GM21529 (cell line): ENCODE data around the gene ATG7.

Experiments
- ATAC-seq: cut with Tn5 transposase; IDR thresholded peaks from one replicate; pipeline ENCODE4 v1.9.1; 2021; ENCODE audit not compliant: unreplicated experiment

The ATG7 gene

DNA sequence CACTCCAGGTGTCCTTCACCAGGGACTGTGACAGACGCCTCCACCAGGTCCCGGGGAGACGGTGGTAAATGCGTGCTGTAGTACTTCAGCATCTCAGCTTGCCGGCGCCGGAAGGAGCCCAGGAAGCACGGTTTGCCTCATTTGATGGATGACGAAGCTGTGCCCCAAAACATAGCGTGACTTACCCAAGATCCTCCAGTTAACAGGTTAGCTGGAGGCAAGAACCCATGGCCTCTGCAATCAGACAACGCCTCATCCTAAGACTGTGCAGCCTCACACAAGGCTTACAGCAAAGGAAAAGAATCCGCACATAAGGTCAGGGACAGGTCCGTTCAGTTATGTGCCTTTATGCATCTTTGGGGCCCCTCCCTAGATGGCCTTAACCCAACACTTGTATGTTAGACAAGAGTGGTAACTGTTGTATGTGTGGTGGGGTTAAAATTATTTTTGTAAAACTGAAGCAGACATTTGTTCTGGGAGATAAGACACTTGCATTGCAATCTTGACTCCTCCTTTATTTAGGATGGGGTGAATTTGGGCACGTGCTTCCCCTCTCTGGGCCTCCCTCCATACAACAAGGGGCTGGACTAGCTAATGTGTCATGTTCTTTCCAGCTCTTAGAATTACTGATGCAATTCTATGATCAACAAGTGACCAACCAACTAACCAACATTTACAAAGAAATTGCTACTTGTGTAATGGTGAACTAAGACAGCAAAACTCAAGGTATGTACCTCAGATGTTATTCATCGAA is 332.1 kb downstream of the ATG7 start:
- ATAC-seq: no peak

DNA sequence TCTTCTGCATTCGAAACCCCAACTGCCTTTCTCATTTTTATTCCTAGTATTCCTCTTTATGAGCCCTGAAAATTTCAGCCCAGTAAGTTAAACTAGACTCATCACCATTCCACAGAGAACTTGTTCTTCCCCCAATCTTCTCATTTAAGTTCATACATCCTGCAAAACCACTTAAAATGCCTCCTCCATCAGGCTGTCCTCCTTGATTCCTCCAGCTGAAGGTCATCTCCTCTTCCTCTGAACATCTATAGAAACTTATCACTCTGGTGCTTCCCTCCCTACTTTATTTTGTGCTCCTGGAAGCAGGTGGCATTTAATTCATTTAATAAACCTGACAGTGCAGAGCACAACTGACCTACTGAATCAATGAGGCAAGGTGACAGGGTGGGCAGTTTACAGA is 333.2 kb downstream of the ATG7 start:
- no peak for ATAC-seq

DNA sequence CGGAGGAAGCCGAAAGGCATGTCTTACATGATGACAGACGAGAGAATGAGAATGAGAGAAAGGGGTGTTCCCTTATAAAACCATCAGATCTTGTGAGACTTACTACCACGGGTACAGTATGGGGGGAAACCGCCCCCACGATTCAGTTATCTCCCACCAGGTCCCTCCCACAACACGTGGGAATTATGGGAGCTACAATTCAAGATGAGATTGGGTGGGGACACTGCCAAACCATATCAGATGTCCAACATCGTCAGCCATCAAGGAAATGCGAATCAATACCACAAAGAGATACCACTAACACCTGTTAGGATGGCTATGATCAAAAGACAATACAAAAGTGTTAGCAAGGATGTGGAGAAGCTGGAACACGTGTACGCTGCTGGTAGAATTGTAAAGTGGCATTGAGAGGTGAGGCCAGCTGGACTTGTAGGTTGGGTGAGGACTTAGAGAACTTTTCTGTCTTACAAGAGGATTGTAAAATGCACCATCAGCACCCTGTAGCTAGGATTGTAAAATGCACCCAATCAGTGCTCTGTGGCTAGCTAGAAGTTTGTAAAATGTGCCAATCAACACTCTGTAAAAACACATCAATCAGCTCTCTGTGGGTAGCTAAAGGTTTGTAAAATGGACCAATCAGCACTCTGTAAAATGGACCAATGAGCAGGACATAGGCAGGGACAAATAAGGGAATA is 334.0 kb downstream of the ATG7 start:
- no peak for ATAC-seq

DNA sequence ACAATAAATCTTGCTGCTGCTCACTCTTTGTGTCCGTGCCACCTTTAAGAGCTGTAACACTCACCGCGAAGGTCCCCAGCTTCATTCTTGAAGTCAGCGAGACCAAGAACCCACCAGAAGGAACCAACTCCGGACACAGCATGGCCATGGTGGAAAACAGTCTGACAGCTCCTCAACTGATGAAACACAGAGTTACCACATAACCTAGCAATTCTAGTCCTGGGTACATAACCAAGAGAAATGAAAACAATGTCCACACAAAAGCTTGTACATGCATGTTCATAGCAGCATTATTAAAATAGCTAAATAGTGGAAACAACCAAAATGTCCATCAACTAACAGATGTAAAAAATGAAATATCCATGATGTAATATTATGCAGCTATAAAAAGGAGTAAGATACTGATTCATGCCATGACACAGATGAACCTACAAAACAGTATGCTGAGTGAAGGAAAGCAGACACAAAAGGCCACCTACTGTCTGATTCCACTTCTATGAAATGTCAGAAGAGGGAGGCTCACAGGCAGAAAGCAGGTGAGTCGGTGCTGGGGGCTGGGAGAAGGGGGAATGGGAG is 334.8 kb downstream of the ATG7 start:
- no peak for ATAC-seq
